Astrocyte of the cerebellum (primary cell): ENCODE results near the gene AFDN.

Experiments used
- DNase-seq: peaks from one replicate; pipeline ENCODE4 v3.0.0-alpha.2; 2011; ENCODE audit warnings: low read depth
- H3K4me3 ChIP-seq: 2 replicates; pipeline ENCODE4 v1.5.1; 2011; ENCODE audit warnings: mild to moderate bottlenecking, low read depth, low read length, moderate library complexity
- CTCF ChIP-seq: IDR thresholded peaks from 2 replicates; pipeline ENCODE4 v1.5.1; 2012; ENCODE audit warnings: low read length, low read depth, moderate library complexity, mild to moderate bottlenecking; ENCODE audit errors: missing control alignments
- in situ Hi-C: cut with HindIII; loops from 2 replicates; pipeline ENCODE4 v1.10.0; 2017; ENCODE audit warnings: low sequenced_read_pairs

Gene AFDN

GRCh38 chr6:167928111-167928510, 101.4 kb downstream of the AFDN start:
- no peak overlapping the region for H3K4me3 ChIP-seq
- in situ Hi-C loops = no loop called here
- TF ChIP-seq CTCF = no peak
- DNase-seq = no peak

GRCh38 chr6:167930295-167930694, 103.6 kb downstream of the AFDN start:
- DNase-seq = peak; percentile 45

GRCh38 chr6:167932468-167933276, 106.0 kb downstream of the AFDN start:
- no peak overlapping the region for H3K4me3 ChIP-seq
- no peak for TF ChIP-seq CTCF
- in situ Hi-C loops = no loop called here
- no peak for DNase-seq

More at GRCh38 chr6:167930295-167930694, 103.6 kb downstream of the AFDN start:
- no peak overlapping the region for H3K4me3 ChIP-seq
- in situ Hi-C loops = no loop called here
- TF ChIP-seq CTCF = no peak

- in situ Hi-C loops = no loop called here
- TF ChIP-seq CTCF = no peak
- H3K4me3 ChIP-seq = no peak overlapping the region
- DNase-seq = no peak
Observed at GRCh38 chr6:167933290-167933689, 106.6 kb downstream of the AFDN start.

- no peak overlapping the region for H3K4me3 ChIP-seq
- TF ChIP-seq CTCF = no peak
- in situ Hi-C loops = no loop called here
- no peak for DNase-seq
Observed at GRCh38 chr6:167933847-167934246, 107.1 kb downstream of the AFDN start.

GRCh38 chr6:167934426-167934864, 107.7 kb downstream of the AFDN start:
- TF ChIP-seq CTCF = no peak
- H3K4me3 ChIP-seq = no peak overlapping the region
- in situ Hi-C loops = no loop called here
- DNase-seq = no peak

GRCh38 chr6:167936051-167936450, 109.3 kb downstream of the AFDN start:
- TF ChIP-seq CTCF = no peak
- H3K4me3 ChIP-seq = no peak overlapping the region
- no peak for DNase-seq
- in situ Hi-C loops = no loop called here
